HCT116 (cell line): ENCODE data around the gene BAG2.

ENCODE experiments used
- EZH2 ChIP-seq: fragments of 200-600 bp; sonication (generic); IDR thresholded peaks from 2 replicates; pipeline ENCODE4 v1.6.1; 2017; ENCODE audit warnings: antibody characterized with exemption, mixed run types
- POLR2A ChIP-seq: IDR thresholded peaks from 2 replicates; pipeline ENCODE4 v1.7.0; 2011; ENCODE audit warnings: borderline replicate concordance; ENCODE audit not compliant: insufficient read depth, insufficient read length; ENCODE audit errors: extremely low read depth
- POLR2AphosphoS5 ChIP-seq: IDR thresholded peaks from 2 replicates; pipeline ENCODE4 v1.6.1; 2011; ENCODE audit warnings: mild to moderate bottlenecking, low read depth, low read length, moderate library complexity
- SIN3A ChIP-seq: IDR thresholded peaks from 2 replicates; pipeline ENCODE4 v1.6.1; 2012; ENCODE audit warnings: low read depth
- SP1 ChIP-seq: IDR thresholded peaks from 2 replicates; pipeline ENCODE4 v1.6.1; 2012; ENCODE audit warnings: low read depth
- YY1 ChIP-seq: IDR thresholded peaks from 2 replicates; pipeline ENCODE4 v1.6.1; 2011; ENCODE audit warnings: low read length, low read depth, moderate library complexity, mild to moderate bottlenecking; ENCODE audit not compliant: insufficient replicate concordance; ENCODE audit errors: extremely low read depth
- TF ChIP-seq, protein P1 (sequence below), 3 experiments: fragments of 200-600 bp in 1 of 3; sonication (generic) in 1 of 3; IDR thresholded peaks in 2 of 3; conservative IDR thresholded peaks in 1 of 3; 2 replicates each; pipeline ENCODE4 v1.5.1; 2012 to 2017; ENCODE audit warnings: low read depth in 2 of 3, low read length in 2 of 3, antibody characterized with exemption in 1 of 3, borderline replicate concordance in 1 of 3, control low read depth in 1 of 3, mild to moderate bottlenecking in 1 of 3, mixed read lengths in 1 of 3, mixed run types in 1 of 3, moderate library complexity in 1 of 3; ENCODE audit not compliant: insufficient read depth in 1 of 3

DNA sequence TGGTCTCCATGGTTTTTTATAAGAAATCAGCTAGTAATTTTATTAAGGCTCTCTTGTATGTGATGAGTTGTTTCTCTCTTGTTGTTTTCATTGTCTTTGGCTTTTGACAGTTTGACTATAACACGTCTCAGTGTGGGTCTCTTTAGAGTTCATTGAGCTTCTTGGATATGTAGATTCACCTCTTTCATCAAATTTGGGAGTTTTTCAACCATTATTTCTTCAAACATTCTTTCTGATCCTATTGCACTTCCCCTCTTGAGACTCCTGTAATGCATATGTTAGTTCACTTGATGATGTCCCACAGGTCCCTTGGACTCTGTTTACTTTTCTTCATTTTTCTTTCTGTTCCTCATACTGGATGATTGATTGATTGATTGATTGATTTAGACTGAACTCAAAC is 7.0 kb upstream of the BAG2 start:
- no peak for TF ChIP-seq SP1
- TF ChIP-seq EZH2: no peak
- TF ChIP-seq, protein P1, sequence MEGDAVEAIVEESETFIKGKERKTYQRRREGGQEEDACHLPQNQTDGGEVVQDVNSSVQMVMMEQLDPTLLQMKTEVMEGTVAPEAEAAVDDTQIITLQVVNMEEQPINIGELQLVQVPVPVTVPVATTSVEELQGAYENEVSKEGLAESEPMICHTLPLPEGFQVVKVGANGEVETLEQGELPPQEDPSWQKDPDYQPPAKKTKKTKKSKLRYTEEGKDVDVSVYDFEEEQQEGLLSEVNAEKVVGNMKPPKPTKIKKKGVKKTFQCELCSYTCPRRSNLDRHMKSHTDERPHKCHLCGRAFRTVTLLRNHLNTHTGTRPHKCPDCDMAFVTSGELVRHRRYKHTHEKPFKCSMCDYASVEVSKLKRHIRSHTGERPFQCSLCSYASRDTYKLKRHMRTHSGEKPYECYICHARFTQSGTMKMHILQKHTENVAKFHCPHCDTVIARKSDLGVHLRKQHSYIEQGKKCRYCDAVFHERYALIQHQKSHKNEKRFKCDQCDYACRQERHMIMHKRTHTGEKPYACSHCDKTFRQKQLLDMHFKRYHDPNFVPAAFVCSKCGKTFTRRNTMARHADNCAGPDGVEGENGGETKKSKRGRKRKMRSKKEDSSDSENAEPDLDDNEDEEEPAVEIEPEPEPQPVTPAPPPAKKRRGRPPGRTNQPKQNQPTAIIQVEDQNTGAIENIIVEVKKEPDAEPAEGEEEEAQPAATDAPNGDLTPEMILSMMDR (IDR thresholded peaks at IDR 0.05 in 2 of 3, conservative IDR thresholded peaks at IDR 0.05 in 1 of 3; ENCODE audit: borderline replicate concordance in 1 of 3, insufficient read depth in 1 of 3, low read depth in 2 of 3, low read length in 2 of 3): no peak
- TF ChIP-seq YY1: no peak
- no peak for TF ChIP-seq POLR2AphosphoS5
- TF ChIP-seq POLR2A: no peak
- no peak for TF ChIP-seq SIN3A
